GM10266 (cell line): Measurements from ENCODE around the gene DLL3.

Experiments
- DNase-seq: peaks from one replicate; pipeline ENCODE4 v3.0.0; 2012; ENCODE audit errors: extremely low spot score
- CTCF ChIP-seq: IDR thresholded peaks from 2 replicates; pipeline ENCODE4 v1.5.1; 2012; ENCODE audit warnings: mild to moderate bottlenecking, low read depth; ENCODE audit not compliant: control insufficient read depth, insufficient read depth; ENCODE audit errors: missing control alignments

Gene DLL3

DNA sequence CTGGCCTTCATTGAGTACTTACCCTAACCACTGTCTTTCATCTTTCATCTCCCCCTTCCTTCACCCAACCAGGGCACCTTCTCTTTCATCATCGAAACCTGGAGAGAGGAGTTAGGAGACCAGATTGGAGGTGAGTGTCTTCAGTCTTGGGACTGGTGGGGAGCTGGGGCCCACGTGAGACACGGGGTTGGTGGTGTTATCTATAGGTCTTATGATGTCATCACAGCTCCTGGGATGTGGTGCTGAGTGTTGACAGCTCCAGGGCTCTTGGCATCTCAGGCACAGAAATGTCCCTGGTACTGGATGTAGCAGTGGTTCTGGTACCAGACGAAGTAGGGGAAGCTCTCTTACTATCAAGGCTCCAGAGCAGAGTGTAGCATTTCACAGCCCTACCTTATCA lies 1.8 kb downstream of the DLL3 start:
- no peak for DNase-seq
- no peak for TF ChIP-seq CTCF

- DNase-seq = no peak
- no peak for TF ChIP-seq CTCF
Observed at GRCh38 chr19:39501340-39501739, 2.6 kb downstream of the DLL3 start.

DNA sequence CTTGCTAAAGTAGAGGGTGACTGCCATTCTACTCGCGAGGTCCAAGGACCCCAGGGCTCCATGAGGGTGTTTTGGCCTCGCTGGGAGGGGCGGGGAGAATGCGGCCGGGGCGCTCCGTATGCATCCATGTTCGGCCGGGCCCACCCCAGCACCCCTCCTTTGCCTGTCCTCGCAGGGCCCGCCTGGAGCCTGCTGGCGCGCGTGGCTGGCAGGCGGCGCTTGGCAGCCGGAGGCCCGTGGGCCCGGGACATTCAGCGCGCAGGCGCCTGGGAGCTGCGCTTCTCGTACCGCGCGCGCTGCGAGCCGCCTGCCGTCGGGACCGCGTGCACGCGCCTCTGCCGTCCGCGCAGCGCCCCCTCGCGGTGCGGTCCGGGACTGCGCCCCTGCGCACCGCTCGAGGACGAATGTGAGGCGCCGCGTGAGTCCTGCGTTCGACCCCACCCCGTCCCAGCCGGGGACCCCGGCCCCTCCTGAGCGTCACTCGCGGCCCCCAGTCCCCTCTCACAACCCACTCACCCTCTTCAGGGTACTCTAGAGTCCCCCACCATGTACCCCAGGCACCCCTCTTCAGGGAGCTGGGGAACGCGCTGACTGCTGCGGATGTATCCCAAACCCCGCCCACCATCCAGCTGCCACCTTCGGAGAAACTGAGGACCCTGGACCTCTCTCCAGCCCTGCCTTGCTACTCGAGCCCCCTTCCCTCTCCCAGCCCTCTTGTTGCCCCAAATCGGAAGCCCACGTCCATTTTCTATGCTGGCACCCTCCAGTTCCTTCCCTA lies 4.1 kb downstream of the DLL3 start:
- DNase-seq = peak; percentile 95
- peak; percentile 89 for TF ChIP-seq CTCF

DNA sequence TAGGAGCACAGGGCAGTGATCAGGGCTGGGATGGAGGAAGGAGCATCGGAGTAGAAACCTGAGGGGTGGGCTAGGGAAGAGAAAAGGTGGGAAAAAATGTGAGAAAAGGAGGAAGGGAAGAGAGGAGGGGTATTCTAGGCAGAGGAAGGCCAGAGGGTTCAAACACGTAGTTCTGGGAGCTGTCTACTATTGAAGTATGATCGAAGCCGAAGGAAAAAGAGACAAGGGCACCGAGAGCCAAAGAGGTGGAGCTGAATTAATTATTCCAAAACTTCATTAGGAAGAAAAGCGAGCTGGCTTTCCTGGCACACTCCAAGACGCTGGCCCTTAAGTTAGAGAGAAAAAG lies 7.8 kb downstream of the DLL3 start:
- TF ChIP-seq CTCF = no peak
- no peak for DNase-seq

DNA sequence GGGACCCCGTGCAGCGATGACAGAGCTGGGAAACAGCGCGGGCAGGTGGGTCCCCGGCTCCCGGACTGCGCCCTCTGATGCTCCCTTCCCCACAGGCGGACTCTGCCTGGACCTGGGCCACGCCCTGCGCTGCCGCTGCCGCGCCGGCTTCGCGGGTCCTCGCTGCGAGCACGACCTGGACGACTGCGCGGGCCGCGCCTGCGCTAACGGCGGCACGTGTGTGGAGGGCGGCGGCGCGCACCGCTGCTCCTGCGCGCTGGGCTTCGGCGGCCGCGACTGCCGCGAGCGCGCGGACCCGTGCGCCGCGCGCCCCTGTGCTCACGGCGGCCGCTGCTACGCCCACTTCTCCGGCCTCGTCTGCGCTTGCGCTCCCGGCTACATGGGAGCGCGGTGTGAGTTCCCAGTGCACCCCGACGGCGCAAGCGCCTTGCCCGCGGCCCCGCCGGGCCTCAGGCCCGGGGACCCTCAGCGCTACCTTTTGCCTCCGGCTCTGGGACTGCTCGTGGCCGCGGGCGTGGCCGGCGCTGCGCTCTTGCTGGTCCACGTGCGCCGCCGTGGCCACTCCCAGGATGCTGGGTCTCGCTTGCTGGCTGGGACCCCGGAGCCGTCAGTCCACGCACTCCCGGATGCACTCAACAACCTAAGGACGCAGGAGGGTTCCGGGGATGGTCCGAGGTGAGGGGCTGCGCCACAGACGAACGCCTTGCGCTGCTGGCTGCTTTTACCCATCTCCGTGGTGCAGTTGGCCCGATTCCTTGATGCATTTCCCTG lies 8.4 kb downstream of the DLL3 start:
- TF ChIP-seq CTCF = no peak

DNA sequence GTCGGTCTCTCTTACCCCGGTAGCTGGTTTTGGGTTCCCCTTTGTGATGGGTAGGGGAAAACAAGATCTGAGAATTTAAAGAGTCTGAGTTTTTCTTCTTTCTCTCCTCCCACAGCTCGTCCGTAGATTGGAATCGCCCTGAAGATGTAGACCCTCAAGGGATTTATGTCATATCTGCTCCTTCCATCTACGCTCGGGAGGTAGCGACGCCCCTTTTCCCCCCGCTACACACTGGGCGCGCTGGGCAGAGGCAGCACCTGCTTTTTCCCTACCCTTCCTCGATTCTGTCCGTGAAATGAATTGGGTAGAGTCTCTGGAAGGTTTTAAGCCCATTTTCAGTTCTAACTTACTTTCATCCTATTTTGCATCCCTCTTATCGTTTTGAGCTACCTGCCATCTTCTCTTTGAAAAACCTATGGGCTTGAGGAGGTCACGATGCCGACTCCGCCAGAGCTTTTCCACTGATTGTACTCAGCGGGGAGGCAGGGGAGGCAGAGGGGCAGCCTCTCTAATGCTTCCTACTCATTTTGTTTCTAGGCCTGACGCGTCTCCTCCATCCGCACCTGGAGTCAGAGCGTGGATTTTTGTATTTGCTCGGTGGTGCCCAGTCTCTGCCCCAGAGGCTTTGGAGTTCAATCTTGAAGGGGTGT lies 9.1 kb downstream of the DLL3 start:
- TF ChIP-seq CTCF = no peak
- no peak for DNase-seq

More for the DNA sequence above, 8.4 kb downstream of the DLL3 start:
- peak; percentile 43 for DNase-seq

GRCh38 chr19:39508629-39509028 lies 9.9 kb downstream of the DLL3 start:
- no peak for TF ChIP-seq CTCF
- no peak for DNase-seq
